Stimulated activated CD4-positive, alpha-beta T cell treated with anti-CD3 and anti-CD28 coated beads, Interleukin-12 subunit alpha, Interleukin-12 subunit beta, amount 100 ng/mL, for 48 hours (primary cell): Measurements from ENCODE around the gene RIC8B.

Source experiments
- DNase-seq, 3 donors: peaks; one replicate each; pipeline ENCODE4 v3.0.0-alpha.2; 2020; ENCODE audit warnings: low read depth in 2 of 3, low spot score in 1 of 3

Gene RIC8B

DNA sequence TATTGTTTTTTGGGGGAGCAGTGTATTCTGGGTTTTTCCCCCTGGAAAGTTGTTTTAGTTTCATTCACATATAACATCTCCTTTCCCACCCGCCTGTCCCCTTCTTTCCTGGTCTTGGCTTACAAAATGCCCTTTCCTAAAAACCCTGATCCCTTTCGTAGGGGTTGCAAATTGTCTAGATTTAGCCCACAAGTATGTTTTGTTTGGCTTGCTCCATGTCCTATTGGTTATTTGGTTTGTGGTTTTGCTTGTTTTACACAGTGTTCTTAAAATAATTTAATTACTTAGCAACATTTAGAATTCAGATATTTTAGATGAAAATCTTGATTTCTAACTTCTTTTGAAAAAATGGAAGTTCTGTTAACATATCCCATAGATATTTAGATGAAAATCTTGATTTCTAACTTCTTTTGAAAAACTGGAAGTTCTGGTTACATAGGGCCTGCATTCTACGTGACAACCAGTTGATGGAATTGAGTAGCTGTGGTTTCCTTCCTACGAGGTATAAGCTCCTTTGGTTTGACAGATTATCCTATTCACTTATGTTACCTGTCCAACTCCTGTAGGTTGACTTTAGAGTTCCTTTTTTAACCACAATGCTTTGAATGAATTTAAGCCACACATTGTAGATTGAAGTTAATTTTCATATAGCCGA is 92.1 kb downstream of the RIC8B start:
- no peak for DNase-seq

DNA sequence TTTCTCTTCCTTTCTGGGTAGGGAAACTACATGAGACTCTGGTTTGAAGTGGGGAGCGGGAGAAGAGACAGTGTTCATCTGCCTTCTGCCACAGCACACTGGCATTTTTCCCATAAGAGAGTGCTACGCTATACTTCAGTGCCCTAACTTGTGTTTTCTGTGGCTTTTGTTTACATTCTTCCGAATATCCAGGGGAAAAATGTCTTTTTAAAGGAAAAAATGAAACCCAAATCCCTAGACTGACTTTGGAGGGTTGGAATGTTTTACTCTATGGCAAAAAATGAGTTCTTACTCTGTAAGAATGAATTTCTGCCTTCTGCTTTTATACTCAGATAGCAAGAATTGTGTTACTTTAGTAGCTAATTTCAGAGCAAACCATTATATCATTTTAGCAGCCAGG is 93.2 kb downstream of the RIC8B start:
- DNase-seq, result no peak

DNA sequence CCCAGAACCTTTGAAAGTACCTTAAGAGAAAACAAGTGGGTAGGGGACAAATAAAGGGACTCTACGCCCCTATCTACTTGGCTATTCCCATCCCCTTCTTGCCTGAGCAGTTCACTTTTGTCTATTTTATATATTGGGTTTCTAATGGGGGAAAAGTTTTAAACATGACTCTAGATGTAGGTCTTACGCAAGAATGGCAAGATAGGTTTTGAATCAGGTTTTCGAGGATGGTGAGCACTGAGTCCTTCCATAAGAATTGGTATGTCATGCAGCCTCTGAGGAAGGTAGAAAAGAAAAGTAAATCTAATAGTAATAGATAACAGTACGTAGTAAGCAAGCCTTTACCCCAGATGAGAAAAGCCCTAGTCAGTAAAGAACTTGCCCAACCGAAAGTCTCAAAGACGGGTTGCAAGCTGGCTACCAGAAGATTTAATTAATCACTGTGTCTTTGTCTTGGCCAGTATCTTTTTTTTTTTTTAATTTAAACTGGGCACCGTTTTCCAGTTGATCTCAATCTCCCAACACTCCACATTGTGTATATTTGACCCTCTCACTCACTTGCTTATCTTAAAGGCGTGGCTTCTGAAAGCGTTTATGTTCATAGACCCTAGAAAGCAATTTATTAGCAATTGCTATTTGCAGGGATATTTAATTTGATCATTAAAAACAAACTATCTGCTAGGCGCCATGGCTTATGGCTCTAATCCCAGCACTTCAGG is 94.7 kb downstream of the RIC8B start:
- no peak for DNase-seq

DNA sequence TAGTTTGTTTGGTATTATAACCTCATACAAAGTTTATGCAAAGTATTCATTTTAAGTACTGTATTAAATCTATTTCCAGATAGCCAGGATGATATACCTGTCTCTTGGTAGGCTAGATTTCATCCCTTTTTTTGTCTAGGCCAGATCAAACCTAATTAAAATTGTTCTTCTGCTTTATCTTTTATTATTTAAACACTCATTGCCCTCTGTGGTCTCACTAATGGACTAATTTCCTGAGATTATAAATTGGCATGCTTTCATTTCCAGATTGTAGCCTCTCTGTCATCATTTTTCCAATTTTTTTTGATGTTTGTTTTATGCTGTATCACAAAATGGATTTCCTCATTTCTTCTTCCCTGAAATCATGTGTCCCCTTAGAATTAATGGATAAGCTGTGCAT is 95.6 kb downstream of the RIC8B start:
- DNase-seq, result no peak

DNA sequence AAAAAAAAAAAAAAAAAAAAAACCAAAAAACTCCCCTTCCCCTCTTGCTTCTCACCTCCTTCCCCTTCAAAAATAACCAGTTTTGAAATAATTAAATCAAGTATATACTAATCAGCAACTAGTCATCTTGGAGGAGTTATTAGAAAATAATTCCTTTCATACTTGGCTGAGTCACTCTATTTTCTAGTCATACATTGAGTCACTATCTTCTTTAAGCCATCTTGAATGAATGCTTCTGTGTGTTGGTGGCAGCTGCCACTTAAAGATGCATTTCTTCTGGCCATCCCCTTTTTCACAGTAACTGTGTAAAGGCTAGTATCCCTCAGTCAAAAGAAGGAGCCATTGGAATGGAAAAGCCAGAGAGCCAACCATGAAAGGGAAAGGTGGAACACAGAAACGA is 97.0 kb downstream of the RIC8B start:
- DNase-seq, result no peak

DNA sequence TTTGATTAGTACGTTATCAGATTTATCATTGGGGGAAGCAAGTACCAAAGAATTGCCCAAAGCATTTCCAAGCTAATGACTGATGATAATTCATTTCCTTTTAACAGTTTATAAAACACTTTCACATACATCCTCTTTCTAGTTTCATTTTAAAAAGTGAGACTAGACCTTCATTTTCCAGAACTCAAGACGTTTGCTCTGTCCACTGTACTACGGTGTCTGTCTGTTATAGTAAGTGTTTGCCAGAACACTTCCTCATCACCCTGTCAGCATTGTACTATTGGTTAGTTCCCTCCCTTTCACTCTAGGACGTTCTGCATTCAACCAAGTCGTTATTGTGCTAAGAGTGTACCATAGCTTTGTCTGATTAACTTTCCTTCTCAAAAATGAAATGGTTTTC is 99.5 kb downstream of the RIC8B start:
- DNase-seq, result no peak

DNA sequence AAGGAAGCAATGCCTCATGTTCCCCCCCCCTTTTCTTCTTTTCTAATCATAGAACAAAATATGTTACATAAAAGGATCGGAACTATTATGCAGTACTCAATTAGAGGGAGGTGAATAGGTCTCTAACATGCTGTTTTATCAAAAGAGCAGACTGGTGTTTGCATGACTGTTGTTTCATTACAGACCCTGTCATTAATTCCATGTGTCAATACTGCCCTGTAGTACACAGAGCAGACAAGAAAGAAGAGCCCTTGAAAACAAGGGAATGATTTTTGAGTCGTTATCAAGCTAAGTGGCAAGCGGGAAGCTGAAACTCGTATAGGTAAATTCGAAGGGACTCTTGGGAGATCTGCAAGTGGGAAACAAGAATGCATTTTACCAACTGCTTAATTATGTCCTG is 104.3 kb downstream of the RIC8B start:
- DNase-seq, result no peak

DNA sequence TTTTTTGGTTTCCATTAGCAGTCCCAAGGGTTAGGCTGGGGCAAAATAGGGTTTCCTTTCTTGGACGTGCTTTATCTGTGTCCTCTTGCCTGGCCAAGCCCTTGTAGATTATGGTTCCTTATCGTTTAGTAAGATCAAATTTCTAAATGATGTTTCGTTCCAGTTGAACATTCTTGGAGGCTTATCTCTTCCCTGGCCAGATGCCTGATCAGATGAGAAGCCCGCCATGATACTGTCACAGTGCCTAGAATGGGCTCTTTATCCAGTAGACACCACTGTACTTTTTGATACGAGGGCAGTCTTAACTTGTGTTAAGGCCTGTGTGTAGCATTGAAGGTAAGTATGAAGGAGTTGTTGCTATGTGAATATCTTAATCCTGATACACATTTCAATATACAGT is 105.1 kb downstream of the RIC8B start:
- no peak for DNase-seq

DNA sequence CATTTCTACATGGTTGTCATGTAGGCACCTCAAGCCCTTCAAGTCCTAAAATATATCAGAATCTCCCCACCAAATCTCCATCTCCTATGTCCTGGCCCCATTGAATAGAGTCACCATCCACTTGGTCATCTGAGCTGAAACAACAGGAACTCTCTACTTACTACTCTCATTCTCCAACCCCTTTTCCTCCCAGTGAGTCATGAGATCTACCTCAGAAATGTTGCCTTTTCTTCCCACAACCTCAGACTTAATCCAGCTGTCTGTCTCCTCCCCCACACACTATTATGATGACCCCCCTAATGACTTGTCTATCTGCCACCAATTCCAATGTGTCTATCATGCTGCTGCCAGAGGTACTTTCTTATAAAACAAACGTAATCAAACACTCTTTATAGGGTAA is 108.9 kb downstream of the RIC8B start:
- no peak for DNase-seq

DNA sequence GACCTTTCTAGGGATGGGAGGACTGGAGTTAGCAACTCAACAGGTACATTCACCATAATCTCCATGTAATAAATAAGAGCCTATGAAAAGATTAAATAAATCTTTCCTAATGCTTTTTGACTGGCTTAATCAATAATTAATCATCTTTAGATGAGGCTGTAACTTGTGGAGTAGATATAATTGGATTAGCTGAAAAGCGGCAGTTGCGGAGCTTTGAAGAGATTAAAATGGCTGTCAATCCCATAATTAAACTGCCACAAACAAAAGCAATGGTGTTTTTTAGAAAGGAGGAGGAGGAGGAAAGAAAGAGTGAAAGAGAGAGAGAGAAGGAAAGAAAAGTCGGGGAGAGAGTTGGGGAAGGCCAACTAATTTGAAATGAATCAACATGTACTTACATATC is 110.5 kb downstream of the RIC8B start:
- no peak for DNase-seq

DNA sequence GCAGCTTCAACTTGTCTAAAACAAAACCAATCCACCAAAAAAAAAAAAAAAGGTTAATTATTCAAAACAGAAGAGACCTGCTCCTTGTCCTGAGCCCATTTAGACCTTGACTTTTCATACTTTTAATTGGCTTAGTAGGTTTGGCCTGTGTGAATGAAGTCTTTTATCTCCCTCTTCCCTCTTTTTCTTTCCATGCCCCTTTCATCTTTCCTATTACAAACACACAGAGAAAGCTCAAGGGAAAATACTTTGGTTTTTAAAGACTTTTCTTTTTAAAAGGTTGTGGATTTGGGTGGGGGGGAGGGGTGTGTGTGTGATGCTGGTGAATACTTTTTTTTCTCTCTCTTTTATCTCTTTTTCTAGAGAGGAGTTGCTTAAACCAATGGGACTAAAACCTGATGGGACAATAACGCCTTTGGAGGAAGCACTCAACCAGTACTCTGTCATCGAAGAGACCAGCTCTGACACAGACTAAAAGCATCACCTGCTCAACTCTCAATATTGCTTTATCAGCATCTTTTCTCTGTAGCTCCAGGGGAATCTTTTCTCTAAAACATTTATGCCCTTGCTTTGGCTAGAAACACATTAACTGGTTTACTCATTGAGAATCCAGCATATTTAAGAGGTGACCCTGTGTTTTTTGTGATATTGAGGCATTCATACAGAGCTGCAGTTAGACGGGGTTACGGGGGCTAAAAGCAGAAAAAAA is 111.2 kb downstream of the RIC8B start:
- no peak for DNase-seq

DNA sequence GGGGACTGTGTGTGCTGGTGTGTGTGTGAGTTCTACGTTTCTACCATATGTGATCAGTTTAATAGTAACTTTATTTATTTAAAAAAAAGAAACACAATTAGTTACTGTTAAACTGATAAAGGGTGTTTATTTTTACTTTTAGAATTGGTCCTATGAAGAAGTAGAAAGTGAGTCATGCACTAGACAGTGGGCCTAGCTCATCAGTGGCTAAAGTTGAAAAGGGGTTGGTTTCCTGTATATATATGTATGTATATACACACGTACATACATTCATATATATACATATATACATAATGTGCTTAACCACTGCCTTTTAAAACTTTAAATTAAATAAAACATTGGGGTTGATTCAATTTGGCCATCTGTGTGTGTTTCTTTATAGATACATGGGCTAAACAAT is 112.5 kb downstream of the RIC8B start:
- no peak for DNase-seq

DNA sequence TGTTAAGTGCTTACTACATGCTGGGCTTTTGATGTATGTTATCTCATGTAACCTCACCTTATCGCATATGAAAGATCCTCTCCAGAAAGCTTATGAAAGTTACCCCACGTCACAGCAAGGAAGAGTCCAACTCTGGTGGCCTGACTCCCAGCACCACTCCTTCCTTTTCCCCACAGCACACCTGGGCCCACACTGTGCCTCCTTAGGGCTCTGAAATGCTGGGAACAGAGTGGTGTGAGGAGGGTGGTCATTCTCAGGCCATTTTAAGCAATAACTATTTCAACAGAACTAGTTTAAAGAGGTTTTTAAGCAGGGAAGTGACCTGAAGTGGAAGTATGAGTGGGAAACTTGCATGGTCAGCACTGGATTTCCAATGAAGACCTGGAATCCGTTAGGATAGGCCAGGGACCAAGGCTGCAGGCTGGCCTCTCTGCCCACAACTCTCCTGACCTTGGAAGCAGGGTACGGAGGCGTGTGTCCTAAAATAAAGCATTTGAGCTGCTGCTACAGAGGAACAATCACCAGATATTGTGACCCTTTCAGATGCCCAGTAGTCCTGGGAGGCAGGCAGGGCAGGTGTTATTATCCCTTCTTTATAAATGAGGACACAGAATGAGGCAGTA is 114.0 kb downstream of the RIC8B start:
- no peak for DNase-seq

DNA sequence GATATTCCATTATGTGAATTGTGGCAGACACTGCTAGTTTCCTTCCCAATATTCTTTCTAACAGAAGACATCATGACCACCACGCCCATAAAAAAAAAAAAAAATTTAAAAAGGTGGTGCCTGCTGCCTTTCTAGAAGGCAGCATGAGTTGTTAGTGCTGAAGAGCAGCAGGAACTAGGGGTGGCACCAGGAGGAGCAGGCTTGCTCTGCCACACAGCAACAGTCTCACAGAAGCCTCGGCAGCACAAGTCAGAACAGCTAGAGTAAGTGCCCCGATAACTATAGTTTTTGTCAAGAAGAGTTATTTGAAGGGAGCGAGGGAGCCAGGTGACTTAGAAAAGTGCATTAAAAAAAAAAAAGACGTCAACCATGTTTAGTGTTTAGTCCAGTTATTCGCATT is 114.8 kb downstream of the RIC8B start:
- no peak for DNase-seq

DNA sequence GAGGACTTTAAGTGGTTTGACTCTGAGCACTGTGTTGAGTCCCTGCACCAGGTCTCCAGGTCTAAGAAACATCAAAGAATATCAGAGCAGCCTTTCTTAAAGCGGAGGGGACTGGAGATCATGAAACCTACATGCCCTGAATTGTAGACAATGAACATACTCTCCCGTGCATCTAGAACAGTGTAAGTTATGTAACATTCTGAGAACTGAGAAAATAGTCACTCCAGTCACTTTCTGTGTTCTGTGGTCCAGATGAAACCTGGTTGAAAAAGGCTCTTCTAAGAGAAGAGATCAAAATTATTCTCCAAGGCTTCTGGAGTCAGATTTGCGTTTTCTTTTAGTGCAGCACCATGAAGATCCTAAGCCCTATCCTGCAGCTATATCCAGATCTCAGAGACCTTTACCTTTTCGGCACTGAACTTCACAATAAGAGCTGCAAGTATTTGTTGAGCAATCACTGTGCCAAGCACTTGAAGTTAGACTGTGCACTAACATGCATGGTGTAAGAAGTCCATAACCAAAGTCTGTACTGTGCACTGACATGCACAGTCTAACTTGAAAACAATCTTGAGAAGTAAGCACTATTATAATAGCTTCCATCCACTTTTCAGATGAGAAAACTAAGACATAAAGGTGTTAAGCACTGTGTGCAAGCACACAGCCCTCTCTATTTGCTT is 115.6 kb downstream of the RIC8B start:
- no peak for DNase-seq

DNA sequence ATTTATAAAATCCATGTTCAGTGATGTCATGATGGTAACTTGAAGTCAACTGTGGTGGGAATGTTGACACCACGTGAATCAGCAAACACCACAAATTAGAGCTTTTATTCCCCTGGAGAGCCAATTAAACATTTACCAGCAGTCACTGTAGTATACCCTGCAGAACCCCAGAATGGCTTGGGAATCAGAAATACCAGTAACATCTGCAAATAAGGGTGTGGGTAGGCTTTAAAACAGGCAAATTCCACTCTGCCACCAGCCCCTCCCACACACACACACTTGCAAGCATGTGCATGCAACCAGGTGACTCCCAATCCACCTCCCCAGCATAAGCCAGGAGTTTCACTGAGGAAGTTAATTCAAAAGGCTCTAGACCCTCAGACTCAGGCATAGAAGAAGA is 117.6 kb downstream of the RIC8B start:
- no peak for DNase-seq

DNA sequence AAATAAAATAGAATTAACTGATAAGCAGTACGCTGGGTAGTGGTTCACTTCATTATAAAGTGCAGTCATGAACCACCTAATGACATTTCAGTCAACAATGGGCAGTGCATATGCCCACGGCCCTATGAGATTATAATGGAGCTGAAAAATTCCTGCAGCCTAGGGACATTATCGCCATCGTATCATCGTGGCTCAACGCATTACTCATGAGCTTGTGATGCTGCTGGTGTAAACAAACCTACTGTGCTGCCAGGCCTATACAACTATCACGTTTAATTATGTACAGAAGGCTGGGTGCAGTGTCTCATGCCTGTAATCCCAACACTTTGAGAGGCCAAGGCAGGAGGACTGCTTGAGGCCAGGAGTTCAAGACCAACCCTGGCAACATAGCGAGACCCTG is 119.0 kb downstream of the RIC8B start:
- no peak for DNase-seq

DNA sequence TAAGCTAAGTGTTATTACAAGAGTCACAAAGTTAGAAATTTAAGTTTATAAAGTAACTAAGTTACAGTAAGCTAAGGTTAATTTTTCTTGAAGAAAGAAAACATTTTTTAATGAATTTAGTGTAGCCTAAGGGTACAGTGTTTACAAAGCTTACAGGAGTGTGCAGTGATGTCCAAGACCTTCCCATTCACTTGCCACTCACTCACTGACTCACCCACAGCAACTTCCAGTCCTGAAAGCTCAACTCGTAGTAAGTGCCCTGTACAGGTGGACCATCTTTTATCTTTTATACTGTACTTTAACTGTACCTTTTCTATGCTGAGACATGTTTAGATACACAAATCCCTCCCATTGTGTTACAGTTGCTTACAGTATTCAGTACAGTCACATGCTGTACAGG is 120.3 kb downstream of the RIC8B start:
- DNase-seq, result no peak

DNA sequence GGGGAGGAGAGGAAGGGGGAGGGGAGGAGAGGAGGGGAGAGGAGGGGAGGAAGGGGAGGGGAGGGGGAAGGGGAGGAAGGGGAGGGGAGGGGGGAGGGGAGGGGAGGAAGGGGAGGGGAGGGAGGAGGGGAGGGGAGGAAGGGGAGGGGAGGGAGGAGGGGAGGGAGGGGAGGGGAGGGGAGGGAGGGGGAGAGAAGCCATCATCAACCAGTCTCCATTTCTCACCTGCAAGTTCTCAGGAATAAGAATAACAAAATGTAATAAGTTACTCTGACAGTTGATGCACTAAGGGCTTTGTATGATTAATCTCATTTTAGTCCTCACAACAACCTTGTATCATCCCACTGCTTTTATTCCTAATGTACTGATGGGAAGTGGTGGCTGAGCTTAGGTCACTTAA is 122.1 kb downstream of the RIC8B start:
- DNase-seq, result no peak

DNA sequence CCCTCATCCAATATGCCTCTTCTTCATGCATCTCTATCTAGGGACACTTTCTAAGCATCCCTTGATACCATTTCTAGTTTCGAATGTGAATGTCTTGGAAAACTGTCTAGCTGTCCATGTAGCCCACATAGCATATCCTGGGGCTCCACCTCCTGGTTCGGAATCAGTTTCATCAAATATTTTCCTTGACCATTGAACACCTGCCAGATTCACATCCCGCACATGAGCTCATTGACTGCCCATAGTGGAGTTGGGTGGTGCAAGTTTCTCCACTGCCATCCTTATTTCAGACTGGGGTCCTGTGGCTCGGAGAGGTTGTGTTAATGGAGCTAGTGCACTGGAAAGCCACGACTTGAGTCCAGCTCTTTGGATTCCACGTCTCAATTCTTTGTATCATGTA is 122.6 kb downstream of the RIC8B start:
- no peak for DNase-seq
